ENCODE measurements around the gene KDM5B.

- TF ChIP-seq SUZ12 (IDR thresholded peaks at IDR 0.05; ENCODE audit: extremely low read depth, insufficient read depth, insufficient read length) (no peak), YY1 (IDR thresholded peaks at IDR 0.05; ENCODE audit: insufficient read depth, insufficient read length) (no peak), ZNF274 (IDR thresholded peaks at IDR 0.05; ENCODE audit: low read depth, low read length) (no peak)
Observed at GRCh38 chr1:202723708-202724107, 84.5 kb downstream of the KDM5B start.

Measured in NT2/D1 (cell line).